ENCODE data around the gene MFN1. TPM values are rescaled to one million over a fixed set of nuclear protein-coding genes. Genes with fewer than 3 reads are reported as not detected.
A peak's percentile ranks its signal among the peaks of the same experiment; 100 is the strongest.

Gene MFN1
- total RNA-seq, 1 donor from 2014 or later = 64.9 TPM

GRCh38 chr3:179309225-179310078 lies 38.1 kb upstream of the MFN1 start:
- no peaks in the 10 kb centered on the region for H3K27me3 Mint-ChIP-seq
- no peak overlapping the region for H3K4me3 Mint-ChIP-seq
- DNase-seq = no peak
- POLR2A ChIA-PET = interaction anchor here (1.1 kb wide), 3 partner anchors 43 to 161 kb away, joined by 5 to 19 read pairs (median 6); partner anchors contain the start of gene PIK3CA
- peaks cover 9% of the 10 kb centered on the region for H3K4me1 Mint-ChIP-seq
- TF ChIP-seq, protein P1, sequence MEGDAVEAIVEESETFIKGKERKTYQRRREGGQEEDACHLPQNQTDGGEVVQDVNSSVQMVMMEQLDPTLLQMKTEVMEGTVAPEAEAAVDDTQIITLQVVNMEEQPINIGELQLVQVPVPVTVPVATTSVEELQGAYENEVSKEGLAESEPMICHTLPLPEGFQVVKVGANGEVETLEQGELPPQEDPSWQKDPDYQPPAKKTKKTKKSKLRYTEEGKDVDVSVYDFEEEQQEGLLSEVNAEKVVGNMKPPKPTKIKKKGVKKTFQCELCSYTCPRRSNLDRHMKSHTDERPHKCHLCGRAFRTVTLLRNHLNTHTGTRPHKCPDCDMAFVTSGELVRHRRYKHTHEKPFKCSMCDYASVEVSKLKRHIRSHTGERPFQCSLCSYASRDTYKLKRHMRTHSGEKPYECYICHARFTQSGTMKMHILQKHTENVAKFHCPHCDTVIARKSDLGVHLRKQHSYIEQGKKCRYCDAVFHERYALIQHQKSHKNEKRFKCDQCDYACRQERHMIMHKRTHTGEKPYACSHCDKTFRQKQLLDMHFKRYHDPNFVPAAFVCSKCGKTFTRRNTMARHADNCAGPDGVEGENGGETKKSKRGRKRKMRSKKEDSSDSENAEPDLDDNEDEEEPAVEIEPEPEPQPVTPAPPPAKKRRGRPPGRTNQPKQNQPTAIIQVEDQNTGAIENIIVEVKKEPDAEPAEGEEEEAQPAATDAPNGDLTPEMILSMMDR (IDR thresholded peaks at IDR 0.05) = no peak
- CTCF ChIA-PET = interaction anchor here (1.2 to 1.3 kb wide), 2 partner anchors 209 to 294 kb away, joined by 3 to 5 read pairs; no protein-coding TSS in a partner anchor
- intact Hi-C loops (cut with micrococcal nuclease) = loop anchor here (1.0 to 2.0 kb wide), 2 partner anchors 43 to 162 kb away; no protein-coding TSS in a partner anchor
- no peak overlapping the region for H3K27ac Mint-ChIP-seq
- peak; percentile 92 for ATAC-seq (ENCODE audit: low read depth)
- H3K9me3 Mint-ChIP-seq = no peaks in the 10 kb centered on the region
- H3K36me3 Mint-ChIP-seq (ENCODE audit: low read depth) = no peaks in the 10 kb centered on the region

- H3K27ac Mint-ChIP-seq = no peak overlapping the region
- ATAC-seq (ENCODE audit: low read depth) = no peak
- peaks cover 3% of the 10 kb centered on the region for H3K36me3 Mint-ChIP-seq (ENCODE audit: low read depth)
- TF ChIP-seq, protein P1 (IDR thresholded peaks at IDR 0.05) = no peak
- intact Hi-C loops (cut with micrococcal nuclease) = loop anchor here (5.0 kb wide), 1 partner anchor 82 kb away; no protein-coding TSS in a partner anchor
- no peak overlapping the region for H3K4me3 Mint-ChIP-seq
- POLR2A ChIA-PET = interaction anchor here (0.6 to 1.1 kb wide), 2 partner anchors 273 to 306 kb away, joined by 3 to 12 read pairs; no protein-coding TSS in a partner anchor
- H3K4me1 Mint-ChIP-seq = peaks cover 26% of the 10 kb centered on the region
- CTCF ChIA-PET = interaction anchor here (1.2 to 5.6 kb wide), 4 partner anchors 33 to 303 kb away, joined by 3 to 40 read pairs (median 18); no protein-coding TSS in a partner anchor
- no peaks in the 10 kb centered on the region for H3K9me3 Mint-ChIP-seq
- no peak for DNase-seq
- H3K27me3 Mint-ChIP-seq = no peaks in the 10 kb centered on the region
These were observed 28.6 kb upstream of the MFN1 start for GRCh38 chr3:179318876-179319275.

GRCh38 chr3:179321668-179322285 lies 25.7 kb upstream of the MFN1 start:
- no peaks in the 10 kb centered on the region for H3K9me3 Mint-ChIP-seq
- no peaks in the 10 kb centered on the region for H3K27me3 Mint-ChIP-seq

DNA sequence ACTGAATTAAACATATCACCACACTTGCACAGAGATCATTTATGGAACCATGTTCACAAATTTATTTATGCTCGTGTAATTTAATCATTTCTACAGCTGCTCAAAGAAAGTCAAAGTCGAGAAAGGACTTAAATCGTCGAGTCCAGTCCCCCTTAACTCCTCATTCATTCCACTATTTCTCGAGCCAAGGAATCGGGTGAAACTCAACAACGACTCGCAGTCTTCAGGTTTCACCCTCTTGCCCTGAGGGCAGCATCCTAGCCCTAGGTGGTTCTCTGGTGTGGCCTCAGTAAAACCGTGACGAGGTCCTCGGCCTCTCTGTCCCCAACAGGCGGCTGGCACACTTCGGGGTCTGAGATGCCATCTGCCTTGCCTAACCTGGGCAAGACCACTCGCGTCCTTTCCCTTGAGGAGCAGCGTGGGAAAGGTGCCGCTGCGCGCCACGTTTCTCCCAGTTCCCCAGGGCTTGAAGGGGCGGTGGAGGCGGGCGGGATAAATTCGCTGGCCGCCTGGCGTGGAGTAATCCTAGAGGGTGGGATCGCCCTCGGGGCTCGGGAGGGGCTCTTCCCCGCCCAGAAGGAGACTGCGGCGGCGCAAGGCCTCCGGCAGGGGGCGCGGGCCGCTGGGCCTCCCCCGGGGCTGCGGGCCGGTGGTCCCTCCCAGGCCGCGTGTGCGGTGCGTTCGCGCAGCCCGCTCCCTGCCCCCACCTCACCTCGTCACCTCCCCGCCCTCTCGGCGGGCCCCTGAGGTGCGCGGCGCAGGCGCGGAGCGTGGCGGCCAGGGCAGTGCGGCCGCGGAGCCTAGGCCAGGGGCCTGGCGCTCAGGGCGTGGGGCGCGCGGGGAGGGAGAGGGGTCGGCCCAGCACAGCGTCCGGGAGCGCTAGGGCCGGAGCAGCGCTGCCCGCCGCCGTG lies 25.0 kb upstream of the MFN1 start, which contains the start of gene ZNF639:
ZNF639 (plus strand) TSS at position 746 of the 911 bp plus-strand sequence. CDS start 5,263 bp downstream, outside the sequence.
- TF ChIP-seq, protein P1 (IDR thresholded peaks at IDR 0.05) = peak; percentile 57
- peaks cover 36% of the 10 kb centered on the region for H3K4me1 Mint-ChIP-seq

More at GRCh38 chr3:179321668-179322285, 25.7 kb upstream of the MFN1 start:
- no peak for DNase-seq
- no peak for ATAC-seq (ENCODE audit: low read depth)
- intact Hi-C loops (cut with micrococcal nuclease) = loop anchor here (1.0 to 5.0 kb wide), 7 partner anchors 111 to 1591 kb away; partner anchors contain the start of genes FXR1 and USP13
- TF ChIP-seq, protein P1 (IDR thresholded peaks at IDR 0.05) = no peak
- ChIA-PET CTCF (interaction anchor here (0.6 to 5.6 kb wide), 13 partner anchors 27 to 887 kb away, joined by 3 to 40 read pairs (median 5); partner anchors contain the start of genes MFN1 and ZMAT3), POLR2A (interaction anchor here (0.7 to 1.9 kb wide), 6 partner anchors 25 to 276 kb away, joined by 3 to 7 read pairs (median 3); partner anchors contain the start of gene ACTL6A)
- Mint-ChIP-seq H3K4me1 (peaks cover 36% of the 10 kb centered on the region), H3K4me3 (peak overlapping the region; percentile 87), H3K36me3 (ENCODE audit: low read depth) (peaks cover 10% of the 10 kb centered on the region), H3K27ac (peak overlapping the region; percentile 85)

More for the DNA sequence above, 25.0 kb upstream of the MFN1 start, which contains the start of gene ZNF639:
- Mint-ChIP-seq H3K9me3 (no peaks in the 10 kb centered on the region), H3K36me3 (ENCODE audit: low read depth) (peaks cover 12% of the 10 kb centered on the region), H3K27ac (peak within 1 kb of the TSS; percentile 89), H3K27me3 (no peaks in the 10 kb centered on the region), H3K4me3 (peak within 1 kb of the TSS; percentile 87)
- DNase-seq = peak; percentile 89
- intact Hi-C loops (cut with micrococcal nuclease) = loop anchor here (1.0 to 5.0 kb wide), 10 partner anchors 25 to 1590 kb away; partner anchors contain the start of genes ACTL6A, FXR1, GNB4 and MFN1
- ChIA-PET CTCF (interaction anchor here (0.6 to 5.6 kb wide), 10 partner anchors 75 to 888 kb away, joined by 3 to 40 read pairs (median 6); partner anchors contain the start of gene ZMAT3), POLR2A (interaction anchor here (0.6 to 2.3 kb wide), 10 partner anchors 15 to 302 kb away, joined by 3 to 26 read pairs (median 3); partner anchors contain the start of genes ACTL6A and PIK3CA)
- peak; percentile 88 for ATAC-seq (ENCODE audit: low read depth)
